ENCODE results near the gene IFITM5. TPM values are rescaled to one million over a fixed set of nuclear protein-coding genes. Genes with fewer than 3 reads are reported as not detected.
"Not testable (repeated sequence)": the region's sequence is repeated elsewhere in the genome, so short reads cannot be mapped to it uniquely, and the experiment has no call there.

The IFITM5 gene
- total RNA-seq, 1 donor from 2014 or later = not detected

DNA sequence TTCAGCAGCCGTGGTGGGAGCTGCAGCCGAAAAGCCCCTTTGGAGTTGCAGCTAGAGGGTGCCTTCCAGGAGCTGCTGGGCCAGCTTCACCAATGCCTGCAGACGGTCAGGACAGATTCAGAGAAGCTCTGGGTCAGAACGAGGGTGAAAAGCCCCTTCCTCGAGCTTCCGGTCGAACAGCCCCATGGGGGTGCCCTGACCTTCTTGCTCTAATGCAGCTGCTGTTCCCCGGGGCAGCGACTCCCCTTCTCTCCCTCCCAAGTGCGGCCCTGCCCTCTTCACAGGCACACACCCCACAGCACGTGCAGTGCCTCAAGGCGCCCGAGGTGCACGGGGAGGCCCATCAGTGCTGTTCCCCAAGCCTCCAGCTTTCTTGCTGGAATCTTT lies 31.0 kb upstream of the IFITM5 start:
- TF ChIP-seq POLR2A (IDR thresholded peaks at IDR 0.05) = no peak
- no peak for TF ChIP-seq POLR2AphosphoS5 (IDR thresholded peaks at IDR 0.05; ENCODE audit: insufficient read depth in 1 of 2, low read depth in 1 of 2)
- TF ChIP-seq, protein P1, sequence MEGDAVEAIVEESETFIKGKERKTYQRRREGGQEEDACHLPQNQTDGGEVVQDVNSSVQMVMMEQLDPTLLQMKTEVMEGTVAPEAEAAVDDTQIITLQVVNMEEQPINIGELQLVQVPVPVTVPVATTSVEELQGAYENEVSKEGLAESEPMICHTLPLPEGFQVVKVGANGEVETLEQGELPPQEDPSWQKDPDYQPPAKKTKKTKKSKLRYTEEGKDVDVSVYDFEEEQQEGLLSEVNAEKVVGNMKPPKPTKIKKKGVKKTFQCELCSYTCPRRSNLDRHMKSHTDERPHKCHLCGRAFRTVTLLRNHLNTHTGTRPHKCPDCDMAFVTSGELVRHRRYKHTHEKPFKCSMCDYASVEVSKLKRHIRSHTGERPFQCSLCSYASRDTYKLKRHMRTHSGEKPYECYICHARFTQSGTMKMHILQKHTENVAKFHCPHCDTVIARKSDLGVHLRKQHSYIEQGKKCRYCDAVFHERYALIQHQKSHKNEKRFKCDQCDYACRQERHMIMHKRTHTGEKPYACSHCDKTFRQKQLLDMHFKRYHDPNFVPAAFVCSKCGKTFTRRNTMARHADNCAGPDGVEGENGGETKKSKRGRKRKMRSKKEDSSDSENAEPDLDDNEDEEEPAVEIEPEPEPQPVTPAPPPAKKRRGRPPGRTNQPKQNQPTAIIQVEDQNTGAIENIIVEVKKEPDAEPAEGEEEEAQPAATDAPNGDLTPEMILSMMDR (IDR thresholded peaks at IDR 0.05) = no peak
- no peak overlapping the region for H3K27ac ChIP-seq
- intact Hi-C loops (cut with DNase I) = no loop called here
- H3K27me3 ChIP-seq = no peaks in the 10 kb centered on the region
- H3K9me3 ChIP-seq = no peaks in the 10 kb centered on the region
- DNase-seq (ENCODE audit: extremely low spot score in 2 of 2) = no peak
- peaks cover 44% of the 10 kb centered on the region for H3K4me1 ChIP-seq
- no peak overlapping the region for H3K4me3 ChIP-seq
- no peaks in the 10 kb centered on the region for H3K36me3 ChIP-seq

DNA sequence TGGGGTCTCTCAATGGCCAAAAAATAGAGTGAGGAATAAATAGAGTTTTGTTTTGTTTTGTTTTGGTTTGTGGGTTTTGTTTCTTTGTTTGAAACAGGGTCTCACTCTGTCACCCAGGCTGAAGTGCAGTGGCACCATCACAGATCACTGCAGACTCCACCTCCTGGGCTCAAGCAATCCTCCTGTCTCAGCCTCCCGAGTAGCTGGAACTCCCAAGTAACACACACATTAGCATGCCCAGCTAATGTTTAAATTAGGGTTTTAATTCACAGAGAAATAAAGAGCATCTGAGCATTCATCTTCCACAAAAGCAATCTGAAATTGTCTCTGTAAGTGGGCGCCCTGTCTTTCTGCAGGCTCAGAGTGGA lies 30.5 kb upstream of the IFITM5 start:
- Histone ChIP-seq H3K4me3 (no peak overlapping the region), H3K27ac (no peak overlapping the region), H3K4me1 (peaks cover 41% of the 10 kb centered on the region), H3K9me3 (no peaks in the 10 kb centered on the region), H3K27me3 (no peaks in the 10 kb centered on the region), H3K36me3 (no peaks in the 10 kb centered on the region)
- no peak for DNase-seq (ENCODE audit: extremely low spot score in 2 of 2)
- no peak for TF ChIP-seq POLR2AphosphoS5 (IDR thresholded peaks at IDR 0.05; ENCODE audit: insufficient read depth in 1 of 2, low read depth in 1 of 2)
- TF ChIP-seq, protein P1 (IDR thresholded peaks at IDR 0.05) = no peak
- TF ChIP-seq POLR2A (IDR thresholded peaks at IDR 0.05) = no peak
- intact Hi-C loops (cut with DNase I) = no loop called here

DNA sequence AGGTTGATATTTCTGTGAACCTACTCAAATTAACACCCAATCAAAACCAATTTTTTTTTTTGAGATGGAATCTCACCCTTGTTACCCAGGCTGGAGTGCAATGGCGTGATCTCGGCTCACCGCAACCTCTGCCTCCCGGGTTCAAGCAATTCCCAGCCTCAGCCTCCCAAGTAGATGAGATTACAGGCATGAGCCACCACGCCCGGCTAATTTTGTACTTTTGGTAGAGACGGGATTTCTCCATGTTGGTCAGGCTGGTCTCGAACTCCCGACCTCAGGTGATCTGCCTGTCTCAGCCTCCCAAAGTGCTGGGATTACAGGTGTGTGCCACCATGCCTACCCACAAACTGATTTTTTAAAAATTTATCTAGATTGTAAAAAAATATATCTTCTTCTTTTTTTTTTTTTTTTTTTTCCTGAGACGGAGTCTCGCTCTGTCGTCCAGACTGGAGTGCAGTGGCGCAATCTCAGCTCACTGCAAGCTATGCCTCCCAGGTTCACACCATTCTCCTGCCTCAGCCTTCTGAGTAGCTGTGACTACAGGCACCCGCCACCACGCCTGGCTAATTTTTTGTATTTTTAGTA lies 29.3 kb upstream of the IFITM5 start:
- H3K27me3 ChIP-seq; H3K36me3 ChIP-seq; H3K9me3 ChIP-seq; DNase-seq (ENCODE audit: extremely low spot score in 2 of 2); H3K4me3 ChIP-seq; intact Hi-C loops (cut with DNase I): not testable (repeated sequence)
- Histone ChIP-seq H3K27ac (peak overlapping the region; percentile 93), H3K4me1 (peaks cover 40% of the 10 kb centered on the region)

DNA sequence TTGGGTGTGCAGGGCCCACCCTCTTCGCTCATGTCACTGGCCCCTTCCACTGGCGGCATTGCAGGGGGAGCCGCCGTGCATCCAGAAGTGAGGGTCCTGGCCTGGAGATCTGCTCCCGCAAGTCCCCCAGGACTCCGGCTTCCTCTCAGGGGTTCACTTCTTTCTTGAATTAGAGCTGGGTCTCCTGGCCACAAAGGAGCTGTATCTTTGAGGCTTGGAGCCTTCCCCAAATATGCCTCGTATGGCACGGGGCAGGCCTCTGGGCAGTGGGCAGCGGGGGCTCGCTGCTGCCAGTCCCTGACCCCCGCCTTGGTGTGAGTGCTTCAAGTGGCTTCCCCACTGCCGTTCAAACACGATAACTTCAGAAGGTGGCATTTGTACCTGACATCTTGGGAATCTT lies 28.7 kb upstream of the IFITM5 start:
- DNase-seq (ENCODE audit: extremely low spot score in 2 of 2) = no peak
- no peaks in the 10 kb centered on the region for H3K36me3 ChIP-seq
- H3K27me3 ChIP-seq = no peaks in the 10 kb centered on the region
- no peak overlapping the region for H3K4me3 ChIP-seq
- H3K4me1 ChIP-seq = peaks cover 40% of the 10 kb centered on the region
- intact Hi-C loops (cut with DNase I) = no loop called here
- H3K9me3 ChIP-seq = no peaks in the 10 kb centered on the region
- peak overlapping the region; percentile 93 for H3K27ac ChIP-seq
- TF ChIP-seq, protein P1 (IDR thresholded peaks at IDR 0.05) = no peak
- TF ChIP-seq POLR2A (IDR thresholded peaks at IDR 0.05) = no peak

DNA sequence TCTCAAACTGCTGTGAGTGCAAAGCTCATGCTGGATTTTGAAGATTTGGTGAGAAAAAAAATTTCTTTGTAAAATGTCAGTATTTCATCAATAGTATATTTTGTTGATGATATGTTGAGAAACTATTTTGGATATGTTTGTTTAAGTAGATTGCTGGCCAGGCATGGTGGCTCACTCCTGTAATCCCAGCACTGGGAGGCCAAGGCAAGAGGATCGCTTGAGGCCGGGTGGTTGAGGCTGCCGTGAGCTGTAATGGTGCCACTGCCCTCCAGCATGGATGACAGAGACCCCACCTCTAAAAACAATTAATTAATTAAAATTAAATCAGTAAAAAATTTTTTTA lies 28.2 kb upstream of the IFITM5 start:
- H3K27ac ChIP-seq = peak overlapping the region; percentile 93
- peak overlapping the region in 1 of 2 donors; percentile 0 for H3K4me3 ChIP-seq

More for the DNA sequence above, 28.2 kb upstream of the IFITM5 start:
- TF ChIP-seq, protein P1 (IDR thresholded peaks at IDR 0.05) = no peak
- TF ChIP-seq POLR2A (IDR thresholded peaks at IDR 0.05) = no peak
- no peak for TF ChIP-seq POLR2AphosphoS5 (IDR thresholded peaks at IDR 0.05; ENCODE audit: insufficient read depth in 1 of 2, low read depth in 1 of 2)
- no peaks in the 10 kb centered on the region for H3K27me3 ChIP-seq
- DNase-seq (ENCODE audit: extremely low spot score in 2 of 2) = no peak
- no peaks in the 10 kb centered on the region for H3K9me3 ChIP-seq
- intact Hi-C loops (cut with DNase I) = loop anchor here (2.0 kb wide), 1 partner anchor 25 kb away; no protein-coding TSS in a partner anchor
- peaks cover 40% of the 10 kb centered on the region for H3K4me1 ChIP-seq
- no peaks in the 10 kb centered on the region for H3K36me3 ChIP-seq
